ENCODE results near the gene TAAR2. TPM values are rescaled to one million over a fixed set of nuclear protein-coding genes. Genes with fewer than 3 reads are reported as not detected.

TAAR2 gene
- total RNA-seq, 1 donor from 2014 or later: not detected

DNA sequence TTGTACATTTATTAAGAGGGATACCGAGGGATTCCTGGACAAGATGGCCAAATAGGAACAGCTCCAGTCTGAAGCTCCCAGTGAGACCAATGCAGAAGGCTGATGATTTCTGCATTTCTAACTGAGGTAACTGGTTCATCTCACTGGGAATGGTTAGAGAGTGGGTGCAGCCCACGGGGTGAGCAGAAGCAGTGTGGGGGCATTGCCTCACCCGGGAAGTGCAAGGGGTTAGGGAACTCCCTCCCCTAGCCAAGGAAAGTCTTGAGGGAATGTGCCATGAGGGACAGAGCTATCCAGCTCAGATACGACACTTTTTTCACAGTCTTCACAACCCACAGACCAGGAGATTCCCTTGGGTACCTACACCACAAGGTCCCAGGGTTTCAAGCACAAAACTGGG, 10.7 kb upstream of the TAAR2 start:
- TF ChIP-seq, protein P1, sequence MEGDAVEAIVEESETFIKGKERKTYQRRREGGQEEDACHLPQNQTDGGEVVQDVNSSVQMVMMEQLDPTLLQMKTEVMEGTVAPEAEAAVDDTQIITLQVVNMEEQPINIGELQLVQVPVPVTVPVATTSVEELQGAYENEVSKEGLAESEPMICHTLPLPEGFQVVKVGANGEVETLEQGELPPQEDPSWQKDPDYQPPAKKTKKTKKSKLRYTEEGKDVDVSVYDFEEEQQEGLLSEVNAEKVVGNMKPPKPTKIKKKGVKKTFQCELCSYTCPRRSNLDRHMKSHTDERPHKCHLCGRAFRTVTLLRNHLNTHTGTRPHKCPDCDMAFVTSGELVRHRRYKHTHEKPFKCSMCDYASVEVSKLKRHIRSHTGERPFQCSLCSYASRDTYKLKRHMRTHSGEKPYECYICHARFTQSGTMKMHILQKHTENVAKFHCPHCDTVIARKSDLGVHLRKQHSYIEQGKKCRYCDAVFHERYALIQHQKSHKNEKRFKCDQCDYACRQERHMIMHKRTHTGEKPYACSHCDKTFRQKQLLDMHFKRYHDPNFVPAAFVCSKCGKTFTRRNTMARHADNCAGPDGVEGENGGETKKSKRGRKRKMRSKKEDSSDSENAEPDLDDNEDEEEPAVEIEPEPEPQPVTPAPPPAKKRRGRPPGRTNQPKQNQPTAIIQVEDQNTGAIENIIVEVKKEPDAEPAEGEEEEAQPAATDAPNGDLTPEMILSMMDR (IDR thresholded peaks at IDR 0.05; ENCODE audit: borderline replicate concordance): no peak
- no peak overlapping the region for H3K27ac ChIP-seq (replicated peaks)

DNA sequence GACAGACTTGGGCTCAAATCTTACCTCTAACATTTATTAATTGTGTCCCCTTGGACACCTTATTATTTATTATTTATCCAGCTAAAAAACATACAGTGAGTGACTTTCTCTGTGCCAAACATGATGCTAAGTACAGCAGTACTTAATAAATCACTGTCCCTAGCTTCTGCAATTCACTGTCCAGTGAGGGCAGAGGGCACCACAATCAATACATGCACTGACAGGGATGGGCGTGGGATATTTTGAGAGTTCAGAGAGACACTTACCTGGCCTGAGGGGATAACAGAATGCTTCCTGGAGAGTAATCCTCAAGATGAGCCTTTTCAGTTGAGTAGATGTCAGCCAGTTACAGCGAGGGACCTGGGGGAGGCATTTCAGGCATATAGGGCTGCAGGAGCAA, 9.3 kb upstream of the TAAR2 start:
- Histone ChIP-seq H3K9me3 (replicated peaks) (peaks cover 17% of the 10 kb centered on the region), H3K27me3 (ENCODE audit: low read depth) (peaks cover 28% of the 10 kb centered on the region), H3K27ac (replicated peaks) (no peak overlapping the region), H3K36me3 (no peaks in the 10 kb centered on the region), H3K4me1 (no peaks in the 10 kb centered on the region), H3K4me3 (no peak overlapping the region)
- intact Hi-C loops (cut with micrococcal nuclease): no loop called here
- TF ChIP-seq, protein P1 (IDR thresholded peaks at IDR 0.05; ENCODE audit: borderline replicate concordance): no peak
- no peak for DNase-seq

More for the DNA sequence above, 10.7 kb upstream of the TAAR2 start:
- DNase-seq: no peak
- peaks cover 14% of the 10 kb centered on the region for H3K9me3 ChIP-seq (replicated peaks)
- H3K27me3 ChIP-seq (ENCODE audit: low read depth): peaks cover 28% of the 10 kb centered on the region
- H3K4me3 ChIP-seq: no peak overlapping the region
- no peaks in the 10 kb centered on the region for H3K4me1 ChIP-seq
- intact Hi-C loops (cut with micrococcal nuclease): no loop called here
- no peaks in the 10 kb centered on the region for H3K36me3 ChIP-seq

DNA sequence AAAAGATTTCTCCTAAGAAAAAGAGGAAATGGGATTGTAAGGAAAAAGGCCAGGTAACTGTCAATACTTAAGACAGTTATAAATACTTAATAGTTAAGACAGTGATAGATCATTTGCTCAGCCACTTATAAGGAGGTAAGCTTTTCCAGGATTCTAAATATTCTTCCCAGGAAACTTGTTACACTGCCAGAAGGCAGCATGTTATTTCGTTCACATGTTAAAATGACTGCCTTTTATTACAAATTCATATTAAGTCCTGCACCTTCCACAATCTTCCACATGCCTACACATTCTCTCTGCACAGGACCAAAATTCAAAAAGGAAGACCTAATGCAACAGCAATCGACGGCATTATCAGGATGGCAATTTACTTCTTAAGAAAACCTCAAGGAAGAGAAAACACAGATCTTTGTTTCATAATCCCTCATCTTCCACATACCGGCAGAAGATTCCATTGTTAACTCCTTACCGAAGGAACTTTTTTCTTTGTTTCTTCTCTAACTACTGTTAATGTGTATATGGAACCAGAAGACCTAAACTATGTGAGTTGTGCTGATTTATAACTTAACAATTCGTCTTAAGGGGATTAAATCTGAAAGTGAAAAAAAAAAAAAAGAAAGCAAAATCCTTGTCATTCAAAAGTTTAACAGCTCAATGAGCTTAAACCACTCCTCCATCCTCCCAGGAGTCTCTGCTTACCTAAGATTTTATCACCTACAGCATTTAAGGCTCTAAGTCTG, 799 bp downstream of the TAAR2 start:
- H3K27ac ChIP-seq (replicated peaks): no peak overlapping the region
- peaks cover 19% of the 10 kb centered on the region for H3K9me3 ChIP-seq (replicated peaks)
- no peak overlapping the region for H3K4me3 ChIP-seq
- intact Hi-C loops (cut with micrococcal nuclease): no loop called here
- DNase-seq: no peak
- peaks cover 25% of the 10 kb centered on the region for H3K27me3 ChIP-seq (ENCODE audit: low read depth)
- no peaks in the 10 kb centered on the region for H3K36me3 ChIP-seq
- TF ChIP-seq, protein P1 (IDR thresholded peaks at IDR 0.05; ENCODE audit: borderline replicate concordance): no peak
- H3K4me1 ChIP-seq: no peaks in the 10 kb centered on the region

DNA sequence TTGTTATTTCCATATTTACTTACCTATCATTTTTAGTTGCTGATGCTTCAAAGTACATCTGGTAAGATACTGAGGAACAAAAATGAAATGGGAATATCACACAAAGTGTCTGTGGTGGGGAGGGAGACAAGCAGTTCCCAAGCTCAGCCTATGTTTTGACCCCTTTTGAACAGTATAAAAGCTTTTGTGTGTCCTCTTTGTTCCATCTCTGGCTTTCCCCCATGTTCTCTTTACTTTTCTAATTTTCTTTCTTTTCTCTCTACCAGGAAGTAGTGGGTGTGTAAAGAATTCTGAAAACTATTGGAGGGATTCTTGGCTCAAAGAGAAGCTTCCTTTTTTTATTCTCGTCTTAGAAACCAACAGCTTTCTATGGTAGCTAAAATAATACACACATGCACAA, 7.4 kb downstream of the TAAR2 start:
- intact Hi-C loops (cut with micrococcal nuclease): no loop called here
- no peaks in the 10 kb centered on the region for H3K4me1 ChIP-seq
- H3K27me3 ChIP-seq (ENCODE audit: low read depth): peaks cover 9% of the 10 kb centered on the region
- H3K36me3 ChIP-seq: no peaks in the 10 kb centered on the region
- H3K27ac ChIP-seq (replicated peaks): no peak overlapping the region
- DNase-seq: no peak
- TF ChIP-seq, protein P1 (IDR thresholded peaks at IDR 0.05; ENCODE audit: borderline replicate concordance): no peak
- H3K4me3 ChIP-seq: no peak overlapping the region
- no peaks in the 10 kb centered on the region for H3K9me3 ChIP-seq (replicated peaks)

DNA sequence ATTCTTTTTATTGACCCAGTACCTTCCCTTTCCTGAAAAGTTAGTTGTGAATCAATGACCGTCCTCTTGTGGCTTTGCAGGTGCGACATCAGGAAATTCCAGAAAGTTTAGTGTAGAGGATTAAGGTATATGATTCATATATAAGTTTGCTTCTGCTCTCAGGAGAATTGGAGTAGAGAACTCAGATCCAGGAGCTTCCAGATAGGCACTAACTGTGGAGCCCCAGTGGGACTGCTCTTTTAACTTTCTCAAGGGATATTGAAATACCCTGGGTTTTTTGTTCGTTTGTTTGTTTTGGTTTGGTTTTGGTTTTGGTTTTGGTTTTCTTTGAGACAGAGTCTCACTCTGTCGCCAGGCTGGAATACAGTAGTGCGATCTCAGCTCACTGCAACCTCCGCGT, 9.5 kb downstream of the TAAR2 start:
- Histone ChIP-seq H3K4me1 (no peaks in the 10 kb centered on the region), H3K4me3 (no peak overlapping the region)

More for the DNA sequence above, 9.5 kb downstream of the TAAR2 start:
- no peaks in the 10 kb centered on the region for H3K9me3 ChIP-seq (replicated peaks)
- TF ChIP-seq, protein P1 (IDR thresholded peaks at IDR 0.05; ENCODE audit: borderline replicate concordance): no peak
- H3K36me3 ChIP-seq: no peaks in the 10 kb centered on the region
- DNase-seq: no peak
- H3K27me3 ChIP-seq (ENCODE audit: low read depth): peaks cover 9% of the 10 kb centered on the region
- intact Hi-C loops (cut with micrococcal nuclease): no loop called here
- no peak overlapping the region for H3K27ac ChIP-seq (replicated peaks)

Measured in left ventricle myocardium inferior (tissue), 1 donor.